Measurements from ENCODE around the gene CDH6.

CDH6 gene

GRCh38 chr5:31208043-31208442 is 14.6 kb downstream of the CDH6 start:
- no peak for DNase-seq

DNA sequence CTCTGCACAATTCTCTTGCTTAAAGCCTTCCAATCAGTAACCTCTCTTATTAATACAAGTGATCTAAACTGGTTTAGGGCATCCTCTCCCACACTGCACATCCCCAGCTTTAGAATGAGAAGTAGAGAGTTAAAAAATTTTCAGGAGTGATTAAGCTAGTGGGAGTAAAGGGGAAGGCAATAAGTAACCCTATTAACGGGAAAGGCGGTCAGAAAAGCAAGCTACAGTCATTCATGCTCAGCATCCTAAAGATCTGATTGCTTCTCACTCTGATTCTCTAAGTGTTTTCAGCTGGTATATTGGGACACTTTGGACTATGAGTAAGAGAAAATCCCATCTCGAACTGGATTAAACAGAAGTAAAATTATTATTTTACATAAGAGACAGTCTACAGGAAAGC is 15.8 kb downstream of the CDH6 start:
- DNase-seq, result no peak

DNA sequence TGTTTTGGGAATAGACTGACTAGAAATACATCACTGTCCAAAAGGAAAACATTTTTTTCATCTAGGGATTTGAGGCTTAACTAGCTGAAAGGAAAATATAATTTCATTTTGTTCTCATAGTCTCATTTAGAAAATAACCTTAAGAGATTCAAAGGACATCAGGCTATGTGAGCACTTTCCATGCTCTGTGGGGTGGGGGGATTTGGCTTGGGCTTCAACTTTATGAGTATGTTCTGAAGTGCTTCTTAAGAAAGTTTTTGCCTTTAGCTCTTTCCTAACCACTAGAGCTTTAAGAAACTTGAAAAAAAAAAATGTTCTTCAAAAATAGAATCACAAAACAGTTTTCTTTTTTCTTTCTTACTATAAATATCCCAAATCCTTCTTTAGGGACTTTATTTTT is 17.6 kb downstream of the CDH6 start:
- DNase-seq, result no peak

DNA sequence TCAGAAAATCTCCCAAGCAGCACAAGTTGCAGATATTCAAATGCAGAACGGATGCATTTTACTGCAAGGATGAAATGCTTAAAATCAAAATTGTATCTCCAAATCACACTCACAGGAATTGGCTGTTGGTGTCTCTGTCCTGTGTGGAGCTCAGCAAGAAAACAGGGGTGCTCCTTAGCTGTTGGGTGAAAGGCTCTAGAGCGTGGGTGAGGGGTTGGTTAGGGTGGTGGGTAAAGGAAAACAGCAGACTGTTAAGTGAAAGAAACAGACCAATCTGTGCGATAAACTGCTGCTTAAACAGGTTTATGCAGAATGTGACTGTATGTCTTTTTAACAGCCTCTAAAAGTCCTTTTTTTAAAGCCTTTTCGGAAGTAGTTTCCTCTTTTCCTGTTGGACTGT is 19.8 kb downstream of the CDH6 start:
- DNase-seq, result no peak

- no peak for DNase-seq
These were observed 20.2 kb downstream of the CDH6 start for GRCh38 chr5:31213705-31214121.

- DNase-seq, result no peak
These were observed 20.7 kb downstream of the CDH6 start for GRCh38 chr5:31214229-31214628.

- DNase-seq, result no peak
These were observed 21.8 kb downstream of the CDH6 start for GRCh38 chr5:31215236-31215635.

DNA sequence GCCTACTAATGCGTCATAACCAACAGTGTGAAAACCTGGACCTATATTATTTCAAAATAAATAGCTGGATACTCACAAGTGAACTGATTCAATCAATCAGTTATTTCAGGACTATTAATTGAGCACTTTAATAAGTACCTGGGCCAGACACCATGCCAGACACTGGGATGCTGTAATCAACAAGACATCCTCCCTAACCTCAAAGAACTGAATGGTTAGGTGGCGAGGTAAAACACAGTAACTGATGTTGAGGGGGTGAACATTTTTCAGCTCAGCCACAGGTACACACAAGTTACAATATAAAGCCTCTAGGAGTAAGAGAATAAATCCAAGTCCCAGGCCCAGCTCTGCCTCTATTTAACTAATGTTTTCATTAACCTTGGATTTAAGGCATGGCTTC is 24.0 kb downstream of the CDH6 start:
- no peak for DNase-seq

- no peak for DNase-seq
These were observed 25.5 kb downstream of the CDH6 start for GRCh38 chr5:31218978-31219377.

GRCh38 chr5:31221001-31221400 is 27.5 kb downstream of the CDH6 start:
- DNase-seq, result no peak

GRCh38 chr5:31225118-31225517 is 31.6 kb downstream of the CDH6 start:
- DNase-seq, result no peak

DNA sequence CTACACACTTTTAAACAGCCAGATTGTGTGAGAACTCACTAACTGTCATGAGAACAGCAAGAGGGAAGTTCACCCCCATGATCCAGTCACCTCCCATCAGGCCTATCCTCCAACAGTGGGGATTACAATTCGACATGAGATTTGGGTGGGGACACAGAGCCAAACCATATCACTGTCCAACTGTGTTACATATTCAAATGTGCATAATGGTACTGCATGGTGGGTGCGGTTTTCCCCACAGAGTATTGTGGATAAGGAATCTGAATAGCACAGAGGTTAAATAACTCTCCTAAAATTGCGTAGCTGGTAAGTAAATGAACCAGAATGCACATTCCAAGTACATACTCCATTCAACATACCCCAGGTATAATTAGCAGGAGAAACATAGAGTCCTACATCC is 32.1 kb downstream of the CDH6 start:
- no peak for DNase-seq

DNA sequence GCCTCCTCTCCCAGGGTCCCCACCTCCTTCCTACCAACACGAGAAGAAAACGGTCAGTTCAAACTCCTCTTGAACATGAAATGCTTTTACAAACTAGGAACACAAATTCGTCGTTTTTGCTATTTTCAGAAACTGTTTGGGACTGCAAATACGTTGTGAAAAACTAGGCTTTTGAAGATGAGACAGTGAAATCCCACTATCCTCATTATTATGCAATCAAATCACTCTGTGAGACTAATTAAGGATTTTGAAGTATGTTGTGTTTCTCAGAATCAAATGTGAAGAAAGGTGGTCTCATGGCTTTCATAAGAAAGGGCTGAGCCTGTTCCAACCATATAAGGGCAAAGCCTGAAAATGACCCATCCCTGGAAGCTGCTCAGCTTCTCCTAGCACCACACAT is 33.2 kb downstream of the CDH6 start:
- DNase-seq, result no peak

- DNase-seq, result no peak
These were observed 35.8 kb downstream of the CDH6 start for GRCh38 chr5:31229266-31229665.

- DNase-seq, result no peak
These were observed 37.8 kb downstream of the CDH6 start for GRCh38 chr5:31231177-31231838.

GRCh38 chr5:31232273-31232888 is 38.9 kb downstream of the CDH6 start:
- no peak for DNase-seq

DNA sequence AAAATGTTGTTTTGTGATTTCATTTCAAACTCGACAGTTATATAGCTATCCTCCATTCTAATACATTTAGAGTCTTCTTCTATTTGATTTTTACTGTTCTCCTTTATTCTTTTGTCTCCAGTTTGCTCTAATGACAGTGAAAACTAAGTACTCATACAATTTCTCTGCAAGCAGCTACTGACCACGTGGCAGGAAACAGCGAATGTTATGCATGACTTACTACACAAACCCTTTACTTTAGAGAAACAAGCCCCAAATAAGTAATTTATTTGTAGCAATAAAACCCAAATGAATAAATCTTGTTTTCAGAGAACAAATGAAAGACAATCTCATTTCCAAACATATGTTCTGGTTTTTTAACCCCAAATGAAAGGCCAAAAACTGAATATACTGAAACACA is 41.9 kb downstream of the CDH6 start:
- no peak for DNase-seq

GRCh38 chr5:31236339-31236738 is 42.9 kb downstream of the CDH6 start:
- no peak for DNase-seq

DNA sequence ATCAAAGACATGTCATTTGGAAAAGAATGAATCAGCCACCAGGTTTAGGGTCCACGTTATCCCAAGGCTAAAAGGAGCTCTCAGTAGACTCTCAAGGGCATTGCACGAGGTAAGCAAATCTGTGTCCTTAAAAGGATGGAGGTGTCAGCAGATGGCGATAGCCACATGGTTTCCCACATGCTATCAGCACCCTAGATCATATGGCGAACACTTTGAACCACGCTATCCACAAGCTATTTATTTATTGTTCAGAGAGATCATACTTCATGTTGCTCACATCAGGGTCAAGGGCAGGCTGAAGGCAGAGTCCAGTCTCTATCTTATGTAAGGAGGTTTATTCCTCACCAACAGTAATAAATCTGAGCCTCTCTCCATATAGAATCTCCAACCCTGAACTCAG is 43.7 kb downstream of the CDH6 start:
- no peak for DNase-seq

DNA sequence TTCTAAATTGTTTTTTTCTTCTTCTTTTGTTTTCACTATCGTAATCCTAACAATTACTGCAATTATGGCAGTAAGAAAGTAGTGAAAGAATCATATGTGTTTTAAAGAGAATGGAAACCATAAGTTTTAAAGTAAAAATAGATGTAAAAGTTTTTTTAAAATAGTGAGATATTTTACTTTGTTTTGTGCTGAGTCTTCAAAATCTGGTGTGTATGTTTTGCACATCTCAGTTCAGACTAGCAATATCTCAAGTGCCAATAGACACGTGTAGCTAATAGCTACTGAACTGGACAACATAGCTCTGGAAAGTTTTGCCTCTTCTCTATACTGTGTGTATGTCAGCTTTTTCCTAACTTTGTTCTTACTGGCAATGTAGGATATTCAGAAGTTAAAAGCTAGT is 45.0 kb downstream of the CDH6 start:
- no peak for DNase-seq

DNA sequence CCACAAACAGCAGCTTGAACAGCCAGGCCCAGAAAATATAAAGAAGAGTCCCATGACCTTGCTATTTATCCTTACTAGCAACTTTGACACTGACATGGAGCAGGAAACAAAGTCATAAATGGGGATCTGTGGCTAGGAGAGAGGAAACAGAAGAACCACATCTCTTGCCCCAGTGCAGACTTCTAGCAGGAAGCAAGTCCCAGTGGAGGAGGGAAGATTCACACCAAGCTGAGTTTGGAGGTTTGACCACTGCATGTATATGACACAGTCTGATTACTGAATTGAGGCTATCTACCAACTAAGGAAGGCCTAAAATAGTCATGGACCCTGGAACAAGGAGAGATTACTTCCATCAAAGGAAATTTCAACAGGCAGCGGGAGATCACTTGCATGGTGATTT is 51.4 kb downstream of the CDH6 start:
- DNase-seq, result no peak

DNA sequence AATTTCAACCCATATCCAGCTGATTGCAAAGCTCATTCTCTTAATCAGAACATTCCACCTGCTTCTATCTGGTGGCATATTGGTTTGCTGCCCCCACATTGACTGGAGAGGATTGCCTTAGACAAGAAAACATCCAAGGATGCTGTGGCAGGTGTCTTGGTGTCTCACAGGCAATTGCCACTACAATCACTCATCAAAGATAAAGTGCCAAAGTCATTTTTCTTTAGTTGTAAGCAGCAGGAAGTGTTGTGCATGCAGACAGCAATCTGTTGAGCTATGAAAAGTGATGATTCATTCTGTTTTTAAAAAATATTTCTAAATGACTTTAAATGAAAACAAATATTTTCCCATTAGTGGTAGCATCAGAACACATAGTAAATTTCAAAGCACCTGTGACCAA is 53.9 kb downstream of the CDH6 start:
- DNase-seq, result no peak

DNA sequence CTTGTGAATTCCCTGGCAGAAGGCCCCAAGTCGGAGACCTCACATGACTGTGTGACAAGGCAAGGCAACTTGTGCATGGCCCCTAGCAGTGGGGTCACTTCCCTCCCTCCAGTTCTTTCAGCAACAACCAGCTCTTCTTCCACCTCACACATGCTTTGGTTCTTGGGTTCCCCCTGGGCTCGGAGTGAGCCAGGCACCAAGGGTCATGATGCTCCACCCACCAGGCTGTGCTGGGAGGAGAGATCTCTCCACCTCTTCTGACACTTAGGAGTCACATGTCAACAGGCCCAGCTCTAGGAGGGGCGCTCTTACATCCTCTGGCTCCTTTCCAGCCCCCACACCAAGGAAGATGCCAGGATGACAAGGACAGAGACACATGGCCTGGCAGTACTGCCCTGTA is 56.7 kb downstream of the CDH6 start:
- no peak for DNase-seq

DNA sequence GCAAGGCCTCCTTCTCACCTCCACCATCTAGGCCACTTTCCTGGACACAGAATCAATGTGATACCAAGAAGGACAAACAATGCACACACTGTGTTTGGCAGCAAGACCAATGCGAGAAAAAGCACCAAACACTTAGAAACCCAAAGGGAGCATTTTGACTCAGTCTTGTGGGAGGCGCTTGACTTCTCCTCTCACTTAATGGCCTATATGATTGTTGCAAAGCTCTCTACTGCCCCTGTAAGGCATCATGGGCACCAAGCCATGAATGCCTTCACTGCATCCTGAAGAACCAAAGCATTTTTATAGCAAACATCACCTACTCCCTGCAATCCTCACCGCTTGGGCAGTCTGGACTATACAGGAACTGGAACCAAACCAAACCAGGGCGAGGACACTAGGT is 57.5 kb downstream of the CDH6 start:
- no peak for DNase-seq

DNA sequence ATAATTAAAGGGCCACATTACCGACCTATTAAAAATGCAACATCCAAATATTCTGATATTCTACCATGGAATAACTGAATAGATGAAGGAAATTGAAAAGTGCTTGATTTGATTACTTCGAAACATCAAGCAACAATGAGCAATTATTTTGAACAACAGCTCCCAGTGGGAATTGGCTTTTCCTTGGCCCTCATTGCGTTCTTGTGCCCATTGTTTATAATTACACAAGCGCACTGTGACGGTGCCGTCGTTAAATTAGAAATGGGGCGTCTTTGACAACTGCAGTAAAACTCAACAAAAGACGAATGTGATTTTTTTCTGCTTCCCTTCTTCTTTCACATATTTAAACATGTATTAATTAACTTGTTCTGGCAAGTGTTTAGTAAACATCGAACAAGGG is 61.6 kb downstream of the CDH6 start:
- no peak for DNase-seq

Data from stimulated activated CD4-positive, alpha-beta T cell treated with anti-CD3 and anti-CD28 coated beads, Interleukin-4, amount 100 ng/mL, for 24 hours (primary cell).